Measurements from ENCODE around the gene ZNF555. TPM values are rescaled to one million over a fixed set of nuclear protein-coding genes. Genes with fewer than 3 reads are reported as not detected.
"Not testable (repeated sequence)": the region's sequence is repeated elsewhere in the genome, so short reads cannot be mapped to it uniquely, and the experiment has no call there.

Gene ZNF555
- polyA plus RNA-seq, 6 donors from 2014 or later: 1.8 to 6.7 (median 4.5) TPM

DNA sequence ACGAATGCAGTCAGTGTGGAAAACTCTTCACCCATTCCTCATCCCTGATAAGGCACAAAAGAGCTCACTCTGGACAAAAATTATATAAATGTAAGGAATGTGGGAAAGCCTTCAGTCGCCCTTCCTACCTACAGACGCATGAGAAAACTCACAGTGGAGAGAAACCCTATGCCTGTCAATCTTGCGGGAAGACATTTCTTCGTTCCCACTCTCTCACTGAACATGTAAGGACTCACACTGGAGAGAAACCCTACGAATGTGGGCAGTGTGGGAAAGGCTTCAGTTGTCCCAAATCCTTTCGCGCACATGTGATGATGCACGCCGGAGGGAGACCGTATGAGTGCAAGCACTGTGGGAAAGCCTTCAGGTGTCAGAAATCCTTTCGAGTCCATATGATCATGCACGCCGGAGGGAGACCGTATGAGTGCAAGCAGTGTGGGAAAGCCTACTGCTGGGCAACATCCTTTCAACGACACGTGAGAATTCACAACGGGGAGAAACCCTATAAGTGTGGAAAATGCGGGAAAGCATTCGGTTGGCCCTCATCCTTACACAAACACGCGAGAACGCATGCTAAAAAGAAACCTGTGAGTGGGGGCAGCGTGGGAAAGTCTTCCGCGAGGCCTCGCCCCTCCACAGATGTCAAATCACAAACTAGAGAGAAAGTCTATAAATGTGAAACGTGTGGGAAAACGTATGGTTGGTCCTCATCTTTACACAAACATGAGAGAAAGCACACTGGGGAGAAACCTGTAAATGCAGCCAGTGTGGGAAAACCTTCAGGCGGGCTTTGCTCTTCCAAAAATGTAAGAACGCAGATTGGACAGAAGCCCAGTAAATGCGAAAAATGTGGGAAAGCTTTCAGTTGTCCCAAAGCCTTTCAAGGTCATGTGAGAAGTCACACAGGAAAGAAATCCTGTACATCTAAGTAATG is 36.4 kb downstream of the ZNF555 start:
- H3K27ac Mint-ChIP-seq: peak overlapping the region in 2 of 6 donors; percentile 49 to 80
- ATAC-seq (ENCODE audit: low read depth in 2 of 2) (no peak), DNase-seq (no peak)
- no peaks in the 10 kb centered on the region for H3K27me3 Mint-ChIP-seq
- peaks cover 0 to 33% (median 19%) of the 10 kb centered on the region in 7 donors for H3K9me3 Mint-ChIP-seq
- peak overlapping the region in 1 of 8 donors; percentile 10 for H3K4me3 Mint-ChIP-seq
- H3K4me1 Mint-ChIP-seq: no peaks in the 10 kb centered on the region
- H3K36me3 Mint-ChIP-seq: no peaks in the 10 kb centered on the region

- H3K27ac Mint-ChIP-seq: no peak overlapping the region
- H3K4me3 Mint-ChIP-seq: no peak overlapping the region
- ATAC-seq (ENCODE audit: low read depth in 2 of 2): no peak
Observed at GRCh38 chr19:2883686-2884439, 42.6 kb downstream of the ZNF555 start.

DNA sequence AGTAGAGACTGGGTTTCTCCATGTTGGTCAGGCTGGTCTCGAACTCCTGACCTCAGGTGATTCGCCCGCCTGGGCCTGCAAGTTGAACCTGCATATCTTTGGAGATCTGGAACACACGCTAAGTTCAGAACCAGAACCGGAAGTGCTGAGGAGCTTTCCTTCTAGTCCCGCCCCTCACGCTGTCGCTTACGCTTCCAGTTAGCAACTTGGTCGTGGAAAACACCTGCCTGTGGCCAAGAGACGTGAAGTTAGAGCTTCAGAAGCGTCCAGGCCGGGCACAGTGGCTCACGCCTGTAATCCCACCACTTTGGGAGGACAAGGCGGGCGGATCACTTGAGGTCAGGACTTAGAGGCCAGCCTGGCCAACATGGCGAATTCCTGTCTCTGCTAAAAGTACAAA is 44.5 kb downstream of the ZNF555 start:
- peaks cover 11 to 18% (median 16%) of the 10 kb centered on the region in 3 donors for H3K4me1 Mint-ChIP-seq
- H3K4me3 Mint-ChIP-seq: no peak overlapping the region
- H3K36me3 Mint-ChIP-seq: no peaks in the 10 kb centered on the region
- ATAC-seq (ENCODE audit: low read depth in 2 of 2): no peak
- peak overlapping the region in 1 of 6 donors; percentile 64 for H3K27ac Mint-ChIP-seq
- no peak for DNase-seq
- H3K27me3 Mint-ChIP-seq: peaks cover 0 to 5% (median 4%) of the 10 kb centered on the region in 3 donors
- peaks cover 0 to 2% (median 0%) of the 10 kb centered on the region in 7 donors for H3K9me3 Mint-ChIP-seq

More at GRCh38 chr19:2883686-2884439, 42.6 kb downstream of the ZNF555 start:
- peaks cover 0 to 4% (median 3%) of the 10 kb centered on the region in 7 donors for H3K9me3 Mint-ChIP-seq
- H3K27me3 Mint-ChIP-seq: peaks cover 0 to 5% (median 4%) of the 10 kb centered on the region in 3 donors
- DNase-seq: no peak
- peaks cover 9 to 15% (median 11%) of the 10 kb centered on the region in 3 donors for H3K4me1 Mint-ChIP-seq
- H3K36me3 Mint-ChIP-seq: no peaks in the 10 kb centered on the region

DNA sequence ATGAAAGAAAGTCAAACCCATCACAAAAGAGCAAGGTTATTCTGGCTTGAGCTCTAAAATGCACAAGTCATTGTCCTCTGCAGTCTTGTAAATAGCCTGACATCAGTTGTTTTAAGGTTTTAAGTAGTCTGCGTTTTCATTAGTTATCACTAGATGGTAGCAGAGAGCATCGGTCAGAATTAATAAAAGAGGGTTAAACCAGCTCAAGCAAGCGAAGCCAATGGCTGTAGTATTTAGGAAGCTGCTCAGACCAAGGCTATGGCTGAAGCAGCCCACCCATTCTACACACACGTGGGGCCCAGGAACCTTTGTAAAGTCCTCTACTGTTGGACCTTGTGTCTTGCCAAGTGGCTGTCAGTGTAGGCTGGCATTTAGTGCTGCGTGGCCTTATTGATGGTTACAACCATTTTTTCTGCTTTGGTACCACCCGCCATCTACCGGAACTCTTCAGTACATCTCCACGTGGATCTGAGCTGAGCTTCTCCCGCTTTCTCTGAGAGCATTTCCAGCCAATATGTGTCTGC is 46.2 kb downstream of the ZNF555 start:
- Mint-ChIP-seq H3K4me1 (peaks cover 11 to 19% (median 18%) of the 10 kb centered on the region in 3 donors), H3K9me3 (peaks cover 0 to 2% (median 0%) of the 10 kb centered on the region in 7 donors), H3K4me3 (peak overlapping the region in 4 of 8 donors; percentile 1 to 61 (median 8)), H3K36me3 (no peaks in the 10 kb centered on the region), H3K27ac (peak overlapping the region in 5 of 6 donors; percentile 2 to 92 (median 51)), H3K27me3 (peaks cover 0 to 5% (median 4%) of the 10 kb centered on the region in 3 donors)
- DNase-seq (peak; percentile 35), ATAC-seq (ENCODE audit: low read depth in 2 of 2) (peak; percentile 21 to 26)

DNA sequence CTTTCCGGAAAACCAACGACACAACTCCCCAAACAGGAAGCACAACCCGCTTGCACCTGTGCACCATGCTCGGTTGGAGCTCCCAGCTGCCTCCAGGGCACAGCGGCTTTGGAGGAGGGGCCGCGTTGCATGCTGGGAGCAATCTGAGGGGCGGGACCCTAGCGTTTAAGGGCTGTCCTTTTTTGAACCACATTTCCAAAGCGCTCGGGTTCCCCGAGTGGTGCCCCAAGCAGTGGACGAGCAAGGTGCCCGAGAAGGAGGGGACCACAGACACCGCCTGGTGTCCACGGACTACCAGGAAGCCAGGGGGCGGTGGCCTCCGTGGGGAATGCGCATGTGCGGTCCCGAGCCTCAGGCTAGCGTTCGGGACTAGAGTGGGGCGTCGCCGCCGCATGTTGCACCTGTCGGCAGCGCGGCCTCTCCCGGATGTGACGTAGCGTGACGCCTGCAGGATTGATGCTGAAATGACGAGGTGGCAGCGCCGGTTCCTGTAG is 47.5 kb downstream of the ZNF555 start:
- DNase-seq: peak; percentile 61
- Mint-ChIP-seq H3K27me3 (peaks cover 0 to 4% (median 2%) of the 10 kb centered on the region in 3 donors), H3K36me3 (no peaks in the 10 kb centered on the region), H3K4me1 (peaks cover 11 to 19% (median 18%) of the 10 kb centered on the region in 3 donors), H3K9me3 (peaks cover 0 to 2% (median 0%) of the 10 kb centered on the region in 7 donors), H3K27ac (peak overlapping the region; percentile 76 to 96 (median 94)), H3K4me3 (peak overlapping the region in 7 of 8 donors; percentile 29 to 86 (median 77))
- ATAC-seq (ENCODE audit: low read depth in 2 of 2): peak; percentile 79 to 81

DNA sequence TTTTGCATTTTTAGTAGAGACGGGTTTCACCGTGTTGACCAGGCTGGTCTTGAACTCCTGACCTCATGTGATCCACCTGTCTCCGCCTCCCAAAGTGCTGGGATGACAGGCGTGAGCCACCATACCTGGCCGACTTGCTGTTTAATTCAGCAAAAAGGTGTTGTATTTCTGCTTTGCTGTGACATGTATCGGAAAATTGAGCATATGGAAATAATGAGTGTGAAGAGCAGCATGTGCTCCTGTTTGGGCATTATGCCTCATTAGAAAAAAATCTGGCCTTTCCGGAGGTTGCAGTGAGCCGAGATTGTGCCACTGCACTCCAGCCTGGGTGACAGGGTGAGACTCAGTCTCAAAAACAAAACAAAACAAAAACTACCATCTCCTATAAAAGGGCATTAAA is 49.3 kb downstream of the ZNF555 start:
- Mint-ChIP-seq H3K27ac (peak overlapping the region in 1 of 6 donors; percentile 37), H3K4me3 (peak overlapping the region in 1 of 8 donors; percentile 64)

DNA sequence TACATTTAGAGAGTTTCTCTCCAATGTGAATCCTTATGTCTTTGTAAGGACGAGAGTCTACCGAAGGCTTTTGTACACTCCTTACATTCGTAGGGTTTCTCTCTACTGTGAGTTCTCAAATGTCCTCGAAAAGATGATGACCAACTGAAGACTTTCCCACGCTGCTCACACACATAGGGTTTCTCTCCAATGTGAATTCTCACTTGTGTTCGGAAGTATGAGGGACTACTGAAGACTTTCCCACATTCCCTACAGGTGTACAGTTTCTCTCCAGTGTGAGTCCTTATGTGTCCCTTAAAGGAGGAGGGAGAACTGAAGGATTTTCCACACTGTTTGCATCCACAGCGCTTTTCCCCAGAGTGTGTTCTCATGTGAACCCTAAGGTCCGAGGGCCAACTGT is 55.4 kb downstream of the ZNF555 start:
- Mint-ChIP-seq H3K27ac (no peak overlapping the region), H3K9me3 (peaks cover 0 to 17% (median 14%) of the 10 kb centered on the region in 7 donors), H3K4me1 (peaks cover 12 to 17% (median 14%) of the 10 kb centered on the region in 3 donors), H3K4me3 (peak overlapping the region in 1 of 8 donors; percentile 77), H3K36me3 (no peaks in the 10 kb centered on the region), H3K27me3 (no peaks in the 10 kb centered on the region)
- ATAC-seq (ENCODE audit: low read depth in 2 of 2) (no peak), DNase-seq (no peak)

More for the DNA sequence above, 49.3 kb downstream of the ZNF555 start:
- not testable (repeated sequence) for H3K27me3 Mint-ChIP-seq; H3K9me3 Mint-ChIP-seq; ATAC-seq (ENCODE audit: low read depth in 2 of 2); H3K36me3 Mint-ChIP-seq; DNase-seq
- H3K4me1 Mint-ChIP-seq: peaks cover 11 to 19% (median 18%) of the 10 kb centered on the region in 3 donors

DNA sequence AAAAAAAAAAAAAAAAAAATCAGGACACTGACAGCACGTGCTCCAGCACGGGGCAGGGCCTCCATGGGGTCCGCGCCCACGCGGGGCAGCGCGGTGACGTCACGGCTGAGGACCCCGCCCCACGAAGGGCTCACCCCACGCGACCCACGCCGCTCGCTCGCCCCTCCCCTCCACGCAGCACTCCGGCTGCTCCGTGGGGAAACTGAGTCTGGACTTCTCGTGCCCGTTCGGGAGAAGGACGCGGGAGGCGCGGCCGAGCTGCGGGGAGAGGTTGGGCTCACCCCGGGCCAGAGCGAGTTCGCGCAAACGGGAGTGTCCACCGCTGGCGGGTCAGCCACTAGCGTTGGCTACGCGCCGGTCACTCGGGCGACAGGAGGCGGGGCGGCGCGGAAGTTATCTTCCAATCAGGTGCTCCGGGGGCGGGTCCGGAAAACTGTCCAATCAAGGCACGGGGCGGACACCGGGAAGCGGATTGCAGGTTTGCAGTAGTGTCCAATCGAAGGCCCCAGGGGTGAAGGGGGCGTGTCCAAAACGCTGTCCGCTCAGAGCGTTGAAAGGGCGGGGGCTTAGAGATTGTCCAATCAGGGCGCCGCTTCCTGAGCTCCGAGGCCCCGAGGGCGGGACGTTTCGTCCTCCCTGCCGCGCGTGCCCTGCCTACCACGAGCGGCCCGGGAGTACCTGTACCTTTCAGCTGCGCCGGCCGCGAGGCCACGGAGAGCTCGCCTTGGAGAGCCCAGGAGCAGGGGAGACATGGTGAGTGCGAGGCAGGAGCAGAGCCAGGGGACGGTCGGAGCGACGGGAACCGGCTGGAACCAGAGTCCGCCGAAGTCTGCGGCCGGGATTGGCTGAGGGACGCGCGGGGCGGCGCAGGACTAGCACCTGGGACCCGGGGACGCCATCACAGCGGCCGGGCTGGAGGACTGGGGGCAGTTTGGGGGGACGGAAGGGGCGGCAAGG is 59.3 kb downstream of the ZNF555 start, which contains the start of gene ZNF57:
TSS of gene ZNF57 (plus strand) at position 633 of the 957 bp plus-strand sequence. CDS start at position 751, 118 bp downstream.
- H3K27me3 Mint-ChIP-seq: no peaks in the 10 kb centered on the region
- peak; percentile 95 for DNase-seq
- H3K27ac Mint-ChIP-seq: peak within 1 kb of the TSS; percentile 91 to 97 (median 96)
- H3K36me3 Mint-ChIP-seq: no peaks in the 10 kb centered on the region
- peak; percentile 97 to 98 for ATAC-seq (ENCODE audit: low read depth in 2 of 2)
- H3K4me3 Mint-ChIP-seq: peak within 1 kb of the TSS; percentile 86 to 100 (median 99)
- peaks cover 19 to 24% (median 23%) of the 10 kb centered on the region in 3 donors for H3K4me1 Mint-ChIP-seq
- peaks cover 0 to 17% (median 12%) of the 10 kb centered on the region in 7 donors for H3K9me3 Mint-ChIP-seq

- no peak for DNase-seq
- peaks cover 0 to 3% (median under 1%) of the 10 kb centered on the region in 7 donors for H3K9me3 Mint-ChIP-seq
- peaks cover 23 to 28% (median 23%) of the 10 kb centered on the region in 3 donors for H3K4me1 Mint-ChIP-seq
- H3K36me3 Mint-ChIP-seq: no peaks in the 10 kb centered on the region
- no peak for ATAC-seq (ENCODE audit: low read depth in 2 of 2)
- no peak overlapping the region for H3K27ac Mint-ChIP-seq
- H3K27me3 Mint-ChIP-seq: no peaks in the 10 kb centered on the region
- H3K4me3 Mint-ChIP-seq: peak overlapping the region in 4 of 8 donors; percentile 49 to 100 (median 92)
Observed at GRCh38 chr19:2902590-2903218, 61.4 kb downstream of the ZNF555 start.

DNA sequence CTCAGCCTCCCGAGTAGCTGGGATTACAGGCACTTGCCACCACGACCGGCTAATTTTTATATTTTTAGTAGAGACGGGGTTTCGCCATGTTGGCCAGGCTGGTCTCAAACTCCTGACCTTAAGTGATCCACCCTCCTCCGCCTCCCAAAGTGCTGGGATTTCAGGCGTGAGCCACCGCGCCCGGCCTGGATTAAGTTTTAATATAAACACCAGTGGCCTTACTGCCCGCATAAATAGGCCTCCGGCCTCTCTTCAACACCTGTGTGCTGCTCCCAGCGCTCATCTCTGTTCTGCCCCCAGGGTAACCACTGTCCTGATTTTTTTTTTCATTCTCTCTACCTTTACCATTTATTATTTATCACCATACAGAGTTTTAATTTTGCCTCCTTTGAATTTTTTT is 62.1 kb downstream of the ZNF555 start:
- H3K36me3 Mint-ChIP-seq; H3K27me3 Mint-ChIP-seq; H3K27ac Mint-ChIP-seq; H3K9me3 Mint-ChIP-seq; DNase-seq; ATAC-seq (ENCODE audit: low read depth in 2 of 2): not testable (repeated sequence)
- Mint-ChIP-seq H3K4me3 (peak overlapping the region in 3 of 8 donors; percentile 49 to 54 (median 49)), H3K4me1 (peaks cover 23 to 26% (median 23%) of the 10 kb centered on the region in 3 donors)

- H3K27ac Mint-ChIP-seq: no peak overlapping the region
- peaks cover 0 to 2% (median 0%) of the 10 kb centered on the region in 7 donors for H3K9me3 Mint-ChIP-seq
Observed at GRCh38 chr19:2905918-2906519, 64.7 kb downstream of the ZNF555 start.

More at GRCh38 chr19:2905918-2906519, 64.7 kb downstream of the ZNF555 start:
- Mint-ChIP-seq H3K4me1 (peaks cover 16 to 22% (median 20%) of the 10 kb centered on the region in 3 donors), H3K27me3 (no peaks in the 10 kb centered on the region), H3K4me3 (peak overlapping the region in 1 of 8 donors; percentile 38), H3K36me3 (no peaks in the 10 kb centered on the region)
- no peak for ATAC-seq (ENCODE audit: low read depth in 2 of 2)
- DNase-seq: no peak

All from naive B cell (primary cell).